H1 (cell line): ENCODE measurements around the gene DPPA4.

Experiments
- CTBP2 ChIP-seq: IDR thresholded peaks from 2 replicates; pipeline ENCODE4 v1.7.0; 2011; ENCODE audit warnings: borderline replicate concordance, mild to moderate bottlenecking, moderate library complexity, mixed read lengths, low read length; ENCODE audit not compliant: insufficient read depth, insufficient read length
- EZH2 ChIP-seq: fragments of 200-600 bp; sonication (generic); IDR thresholded peaks from 2 replicates; pipeline ENCODE4 v1.7.1; 2012; ENCODE audit warnings: low read depth, mild to moderate bottlenecking, moderate library complexity, low read length, inconsistent platforms; ENCODE audit not compliant: severe bottlenecking
- HDAC6 ChIP-seq: IDR thresholded peaks from one replicate; pipeline ENCODE4 v1.7.1; 2012; ENCODE audit warnings: low read depth, mild to moderate bottlenecking, inconsistent platforms, low read length, moderate library complexity
- JUND ChIP-seq: IDR thresholded peaks from 2 replicates; pipeline ENCODE4 v1.6.1; 2011; ENCODE audit warnings: mild to moderate bottlenecking, improper control_type of control experiment, low read length
- KDM1A ChIP-seq: fragments of 200-600, 300-600 bp; sonication (generic); IDR thresholded peaks from 2 replicates; pipeline ENCODE4 v1.7.1; 2016; ENCODE audit warnings: mild to moderate bottlenecking, low read length, borderline replicate concordance
- POLR2A ChIP-seq, 2 experiments: IDR thresholded peaks; 1 replicate in 1 of 2; 2 replicates in 1 of 2; pipeline ENCODE4 v1.6.1; 2011; ENCODE audit warnings: low read depth in 2 of 2, low read length in 2 of 2, mild to moderate bottlenecking in 2 of 2; ENCODE audit errors: control extremely low read depth in 1 of 2
- POLR2AphosphoS5 ChIP-seq: IDR thresholded peaks from 2 replicates; pipeline ENCODE4 v1.6.1; 2011; ENCODE audit warnings: low read depth, low read length
- TF ChIP-seq, protein P1 (sequence below): IDR thresholded peaks from 2 replicates; pipeline ENCODE4 v1.6.1; 2012; ENCODE audit warnings: low read length, inconsistent platforms

DNA sequence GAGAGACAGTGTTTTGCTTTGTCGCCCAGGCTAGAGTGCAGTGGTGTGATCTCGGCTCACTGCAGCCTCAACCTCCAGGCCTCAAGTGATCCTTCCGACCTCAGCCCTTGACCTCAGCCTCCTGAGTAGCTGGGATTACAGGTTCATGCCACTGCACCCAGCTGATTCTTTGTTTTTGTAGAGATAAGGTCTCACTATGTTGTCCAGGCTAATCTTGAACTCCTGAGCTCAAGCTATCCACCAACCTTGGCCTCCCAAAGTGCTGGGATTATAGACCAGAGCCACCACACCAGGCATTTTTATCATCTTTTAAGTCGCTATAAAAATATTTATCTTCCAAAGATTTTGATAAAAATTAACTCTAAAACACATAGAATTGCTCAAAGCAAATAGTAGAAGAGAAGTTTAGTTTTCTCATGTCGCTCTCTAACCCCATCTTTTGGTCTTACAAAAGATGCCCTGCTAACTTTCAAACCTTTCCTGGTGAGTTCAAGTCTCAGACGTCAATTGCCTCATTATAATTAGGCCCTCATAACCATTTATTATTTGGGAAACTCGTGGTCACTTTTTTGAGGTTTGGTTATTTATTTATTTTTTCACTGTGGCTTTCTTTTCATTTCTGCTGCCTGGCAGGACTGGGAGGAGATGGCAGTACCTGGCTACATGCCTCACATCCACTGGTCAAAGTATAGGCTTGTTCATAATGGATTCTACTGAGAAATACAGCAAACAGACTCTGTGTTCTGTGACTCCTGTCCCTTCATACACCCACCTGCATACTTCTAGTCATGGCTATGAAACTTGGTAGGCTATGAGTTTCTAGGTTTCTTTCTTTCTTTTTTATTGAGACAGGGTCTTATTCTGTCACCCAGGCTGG is 48.3 kb upstream of the DPPA4 start:
- no peak for TF ChIP-seq POLR2AphosphoS5
- no peak for TF ChIP-seq POLR2A (IDR thresholded peaks at IDR 0.05; ENCODE audit: control extremely low read depth in 1 of 2, low read depth in 2 of 2, low read length in 2 of 2)
- no peak for TF ChIP-seq CTBP2
- TF ChIP-seq, protein P1, sequence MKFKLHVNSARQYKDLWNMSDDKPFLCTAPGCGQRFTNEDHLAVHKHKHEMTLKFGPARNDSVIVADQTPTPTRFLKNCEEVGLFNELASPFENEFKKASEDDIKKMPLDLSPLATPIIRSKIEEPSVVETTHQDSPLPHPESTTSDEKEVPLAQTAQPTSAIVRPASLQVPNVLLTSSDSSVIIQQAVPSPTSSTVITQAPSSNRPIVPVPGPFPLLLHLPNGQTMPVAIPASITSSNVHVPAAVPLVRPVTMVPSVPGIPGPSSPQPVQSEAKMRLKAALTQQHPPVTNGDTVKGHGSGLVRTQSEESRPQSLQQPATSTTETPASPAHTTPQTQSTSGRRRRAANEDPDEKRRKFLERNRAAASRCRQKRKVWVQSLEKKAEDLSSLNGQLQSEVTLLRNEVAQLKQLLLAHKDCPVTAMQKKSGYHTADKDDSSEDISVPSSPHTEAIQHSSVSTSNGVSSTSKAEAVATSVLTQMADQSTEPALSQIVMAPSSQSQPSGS = no peak
- no peak for TF ChIP-seq JUND
- TF ChIP-seq EZH2 = no peak
- TF ChIP-seq HDAC6 = no peak
- TF ChIP-seq KDM1A = no peak
